Fibroblast of skin of right biceps (primary cell): ENCODE measurements around the gene MYH4.

Experiments used
- DNase-seq: peaks from one replicate; pipeline ENCODE4 v3.0.0-alpha.2; 2013

The MYH4 gene

GRCh38 chr17:10421211-10421610 is 48.1 kb downstream of the MYH4 start:
- no peak for DNase-seq

- DNase-seq: no peak
These were observed 48.5 kb downstream of the MYH4 start for GRCh38 chr17:10420811-10421210.

GRCh38 chr17:10417431-10417830 is 51.9 kb downstream of the MYH4 start:
- DNase-seq: no peak

GRCh38 chr17:10415161-10415560 is 54.2 kb downstream of the MYH4 start:
- no peak for DNase-seq

GRCh38 chr17:10403589-10403988 is 65.8 kb downstream of the MYH4 start:
- no peak for DNase-seq

DNA sequence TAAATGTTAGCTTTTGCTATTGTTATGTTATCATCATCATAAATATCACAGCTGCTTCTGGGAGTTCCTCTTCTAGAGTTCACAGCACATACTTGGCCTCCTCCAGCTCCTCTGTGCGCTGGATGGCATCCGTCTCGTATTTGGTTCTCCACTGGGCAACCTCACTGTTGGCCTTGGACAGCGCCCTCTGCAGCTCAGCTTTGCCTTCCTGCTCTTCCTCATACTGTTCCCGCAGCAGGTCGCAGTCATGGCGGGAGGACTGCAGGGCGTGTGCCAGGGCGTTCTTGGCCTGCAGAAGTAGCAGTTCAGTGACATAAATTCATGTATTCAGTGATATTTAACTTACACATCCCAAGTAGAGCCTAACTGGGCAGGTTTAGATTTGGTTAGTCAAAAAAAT is 71.0 kb downstream of the MYH4 start:
- no peak for DNase-seq

DNA sequence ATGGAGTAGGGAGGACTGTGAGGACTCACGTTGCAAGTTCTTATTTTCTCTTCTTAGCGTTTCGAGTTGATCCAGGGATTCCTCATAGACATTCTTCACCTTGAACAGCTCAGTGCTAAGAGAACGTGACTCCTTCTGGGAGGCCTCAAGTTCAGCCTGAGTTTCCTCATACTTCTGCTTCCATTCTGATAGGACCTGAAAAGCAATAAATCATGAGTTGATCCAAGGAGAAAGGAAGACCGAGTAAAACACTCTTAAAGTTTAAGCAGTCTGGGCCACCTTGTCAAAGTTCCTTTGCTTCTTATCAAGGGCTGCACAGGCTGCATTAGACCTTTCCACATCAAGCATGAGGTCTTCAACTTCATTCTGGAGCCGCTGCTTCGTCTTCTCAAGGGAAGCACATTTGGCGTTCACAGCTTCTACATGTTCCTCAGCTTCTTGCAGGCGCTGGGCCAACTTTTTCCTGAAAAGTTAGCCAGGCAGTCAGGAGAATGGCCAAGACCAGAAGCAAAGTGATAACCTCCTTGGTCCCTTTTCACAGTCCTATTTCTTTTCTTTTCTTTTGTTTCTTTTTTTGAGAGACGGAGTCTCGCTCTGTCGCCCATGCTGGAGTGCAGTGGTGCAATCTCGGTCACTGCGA is 72.7 kb downstream of the MYH4 start:
- no peak for DNase-seq

DNA sequence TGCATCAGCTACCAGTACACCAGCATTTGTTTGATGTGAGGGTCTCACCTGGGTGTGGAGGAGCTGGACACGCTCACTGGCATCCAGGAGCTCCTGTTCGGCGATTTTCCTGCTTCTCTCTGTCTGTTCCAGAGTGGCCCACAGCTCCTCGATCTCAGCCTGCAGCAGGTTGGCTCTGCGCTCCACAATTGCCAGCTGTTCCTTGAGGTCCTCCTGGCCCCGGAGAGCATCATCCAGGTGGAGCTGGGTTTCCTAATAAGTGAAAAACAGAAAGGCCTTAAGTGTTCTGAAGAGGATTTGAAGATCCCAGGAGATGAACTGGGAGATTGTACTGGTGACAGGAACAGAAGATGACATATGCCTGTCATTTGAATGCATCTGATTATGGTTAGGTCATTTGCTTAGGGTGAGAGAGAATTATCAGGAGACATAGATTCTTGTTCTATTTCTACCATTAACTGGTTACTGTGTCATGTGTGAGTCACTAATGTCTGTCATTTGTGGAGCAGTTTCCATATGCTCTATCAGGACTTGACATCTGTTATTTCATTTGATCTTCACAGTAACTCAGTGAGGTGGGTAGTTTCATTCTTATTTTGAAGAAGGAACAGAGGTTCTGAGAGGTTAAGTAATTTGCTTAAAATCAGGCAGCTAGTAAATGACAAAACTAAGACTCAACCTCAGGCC is 75.0 kb downstream of the MYH4 start:
- no peak for DNase-seq
